Activated CD4-positive, alpha-beta T cell treated with anti-CD3 and anti-CD28 coated beads, Interleukin-2, amount 10 ng/mL, durations not matched to agents 7 days and 5 days (primary cell): ENCODE data around the gene PPP2R2D. TPM values are rescaled to one million over a fixed set of nuclear protein-coding genes. Genes with fewer than 3 reads are reported as not detected.
"Not testable (repeated sequence)": the region's sequence is repeated elsewhere in the genome, so short reads cannot be mapped to it uniquely, and the experiment has no call there.

Source experiments
- CTCF ChIA-PET: fragments of 350-600 bp; sonication (Branson Sonifier 250); formaldehyde crosslinking; loops from one replicate; lab custom pipeline; 2021; ENCODE audit warnings: antibody characterized with exemption; lab: Charles Lee
- POLR2A ChIA-PET: fragments of 350-600 bp; sonication (Branson Sonifier 250); formaldehyde crosslinking; loops from one replicate; lab custom pipeline; 2021; ENCODE audit warnings: antibody characterized with exemption; lab: Charles Lee
- DNase-seq: peaks from one replicate; pipeline ENCODE4 v3.0.0-alpha.2; 2020
- H3K27ac Mint-ChIP-seq: one replicate; pipeline ENCODE4 v1.8.0; 2021; ENCODE audit warnings: mild to moderate bottlenecking, moderate library complexity, mixed read lengths
- H3K27me3 Mint-ChIP-seq: one replicate; pipeline ENCODE4 v1.8.0; 2021; ENCODE audit warnings: mixed read lengths
- H3K36me3 Mint-ChIP-seq: one replicate; pipeline ENCODE4 v1.8.0; 2021; ENCODE audit warnings: low read depth, mixed read lengths
- H3K4me1 Mint-ChIP-seq: one replicate; pipeline ENCODE4 v1.8.0; 2021; ENCODE audit warnings: mixed read lengths
- H3K4me3 Mint-ChIP-seq: one replicate; pipeline ENCODE4 v1.8.0; 2021; ENCODE audit warnings: mild to moderate bottlenecking, moderate library complexity, mixed read lengths
- H3K9me3 Mint-ChIP-seq: one replicate; pipeline ENCODE4 v1.8.0; 2021; ENCODE audit warnings: mixed read lengths
- total RNA-seq, 2 experiments: library from RNA; stranded (reverse); gene quantifications; one replicate each; pipeline ENCODE4 v1.2.3, GENCODE V29; 2021

PPP2R2D gene
- total RNA-seq, 2 experiments from 2014 or later: 38.5 to 43.1 TPM

DNA sequence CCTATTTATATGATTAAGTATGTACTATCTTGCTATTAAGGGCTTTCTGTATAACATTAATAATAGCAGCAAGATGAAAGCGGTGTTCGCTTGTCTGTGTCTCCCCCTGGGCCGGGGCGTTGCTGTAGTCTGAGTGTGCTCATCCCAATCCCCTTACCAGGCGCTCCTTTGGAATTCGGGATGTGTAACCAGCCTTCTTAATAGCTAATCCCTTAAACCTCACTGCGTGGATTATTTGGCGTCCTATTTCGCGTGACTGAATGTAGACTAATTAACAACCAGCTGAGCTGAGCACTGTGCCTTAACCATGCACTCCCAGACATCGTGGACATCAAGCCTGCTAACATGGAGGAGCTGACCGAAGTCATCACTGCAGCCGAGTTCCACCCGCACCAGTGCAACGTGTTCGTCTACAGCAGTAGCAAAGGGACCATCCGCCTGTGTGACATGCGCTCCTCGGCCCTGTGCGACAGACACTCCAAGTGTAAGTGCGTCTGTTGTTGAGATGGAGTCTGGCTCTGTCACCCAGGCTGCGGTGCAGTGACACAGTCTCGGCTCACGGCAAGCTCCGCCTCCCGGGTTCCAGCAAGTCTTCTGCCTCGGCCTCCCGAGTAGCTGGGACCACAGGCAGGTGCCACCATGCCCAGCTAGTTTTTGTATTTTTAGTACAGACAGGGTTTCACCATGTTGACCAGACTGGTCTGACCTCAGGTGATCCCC, 44.3 kb downstream of the PPP2R2D start:
- H3K4me1 Mint-ChIP-seq: no peaks in the 10 kb centered on the region
- H3K27ac Mint-ChIP-seq: no peak overlapping the region
- ChIA-PET POLR2A (no interaction called here), CTCF (interaction anchor here (0.9 to 1.2 kb wide), 2 partner anchors 20 to 41 kb away, joined by 3 to 4 read pairs; no protein-coding TSS in a partner anchor)
- H3K9me3 Mint-ChIP-seq: no peaks in the 10 kb centered on the region
- DNase-seq: no peak
- peaks cover 58% of the 10 kb centered on the region for H3K36me3 Mint-ChIP-seq
- no peaks in the 10 kb centered on the region for H3K27me3 Mint-ChIP-seq
- no peak overlapping the region for H3K4me3 Mint-ChIP-seq

DNA sequence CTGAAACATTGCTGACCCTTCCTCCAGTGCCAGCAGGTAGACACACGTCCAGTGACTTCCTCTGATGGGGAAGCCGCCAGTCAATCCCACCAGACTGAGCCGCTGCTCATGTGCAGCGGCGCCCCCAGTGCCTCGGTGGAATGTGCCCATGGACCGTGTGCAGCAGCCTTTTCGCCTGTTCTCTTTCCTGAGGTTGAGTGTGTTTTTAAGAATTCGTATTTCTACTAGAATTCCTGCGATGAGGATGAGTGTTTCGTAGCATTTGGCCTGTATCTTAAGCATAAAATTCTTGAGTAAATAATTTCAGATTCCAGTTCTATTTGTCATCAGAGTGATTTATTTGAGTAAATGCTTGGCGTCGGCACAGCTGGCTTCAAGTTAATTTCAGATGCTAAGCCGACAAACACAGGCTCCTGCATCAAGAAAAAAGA, 45.5 kb downstream of the PPP2R2D start:
- Mint-ChIP-seq H3K27ac (no peak overlapping the region), H3K9me3 (no peaks in the 10 kb centered on the region), H3K4me1 (no peaks in the 10 kb centered on the region), H3K4me3 (no peak overlapping the region), H3K27me3 (no peaks in the 10 kb centered on the region), H3K36me3 (peaks cover 56% of the 10 kb centered on the region)
- POLR2A ChIA-PET: no interaction called here
- no peak for DNase-seq
- CTCF ChIA-PET: interaction anchor here (0.9 to 1.3 kb wide), 2 partner anchors 42 to 46 kb away, joined by 3 read pairs; no protein-coding TSS in a partner anchor

DNA sequence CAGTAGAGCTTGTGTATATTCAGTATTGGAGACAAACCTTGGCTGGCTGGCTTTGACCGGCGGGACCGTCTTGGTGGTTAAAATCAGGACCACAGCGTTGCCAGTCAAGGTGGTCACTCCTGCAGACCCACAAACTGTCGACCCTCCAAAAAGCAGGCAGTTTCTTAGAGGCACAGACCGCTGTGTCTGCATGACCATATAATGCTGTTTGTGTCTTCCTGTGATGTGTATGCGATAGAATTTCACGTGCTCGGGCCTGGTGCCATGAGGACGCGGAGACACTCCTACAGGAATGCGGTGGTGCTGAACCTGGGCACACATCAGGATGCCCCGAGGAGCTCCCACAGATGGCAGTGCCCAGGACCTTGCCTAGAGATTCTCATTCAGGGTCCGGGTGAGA, 46.1 kb downstream of the PPP2R2D start:
- ChIA-PET POLR2A (no interaction called here), CTCF (interaction anchor here (1.3 kb wide), 1 partner anchor 47 kb away, joined by 3 read pairs; no protein-coding TSS in a partner anchor)
- Mint-ChIP-seq H3K4me3 (no peak overlapping the region), H3K9me3 (no peaks in the 10 kb centered on the region), H3K27me3 (no peaks in the 10 kb centered on the region), H3K4me1 (no peaks in the 10 kb centered on the region), H3K27ac (no peak overlapping the region), H3K36me3 (peaks cover 59% of the 10 kb centered on the region)
- DNase-seq: no peak

DNA sequence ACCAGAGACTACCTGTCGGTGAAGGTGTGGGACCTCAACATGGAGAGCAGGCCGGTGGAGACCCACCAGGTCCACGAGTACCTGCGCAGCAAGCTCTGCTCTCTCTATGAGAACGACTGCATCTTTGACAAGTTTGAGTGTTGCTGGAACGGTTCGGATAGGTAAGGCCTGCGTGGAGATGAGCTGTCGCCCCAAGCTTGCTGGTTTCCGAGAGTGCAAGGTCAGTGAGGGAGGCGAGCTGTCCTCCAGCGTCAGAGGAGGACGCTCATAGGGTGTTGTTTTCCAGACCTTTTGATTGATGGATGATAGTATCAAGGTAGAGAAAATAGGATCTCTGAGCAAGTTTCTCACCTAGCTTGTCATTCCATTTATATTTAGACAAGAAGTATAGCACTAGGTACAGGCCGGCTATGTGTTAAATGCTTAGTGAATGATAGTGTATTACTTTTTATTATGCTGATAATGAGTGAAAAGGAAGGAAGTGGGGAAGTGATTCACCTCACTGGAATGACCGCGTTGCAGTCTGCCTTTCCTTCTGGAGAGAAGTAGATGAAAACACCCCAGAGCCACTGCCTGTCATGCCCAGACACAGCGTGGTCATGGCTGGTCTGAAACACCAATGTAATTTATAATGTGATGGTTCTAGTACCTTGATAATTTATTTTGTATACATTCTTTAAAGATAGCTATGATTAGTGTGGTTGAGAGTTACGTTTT, 47.0 kb downstream of the PPP2R2D start:
- no peak for DNase-seq
- H3K27ac Mint-ChIP-seq: no peak overlapping the region
- no peaks in the 10 kb centered on the region for H3K4me1 Mint-ChIP-seq
- peaks cover 60% of the 10 kb centered on the region for H3K36me3 Mint-ChIP-seq
- no peaks in the 10 kb centered on the region for H3K27me3 Mint-ChIP-seq
- ChIA-PET POLR2A (interaction anchor here (0.6 kb wide), 1 partner anchor 24 kb away, joined by 3 read pairs; no protein-coding TSS in a partner anchor), CTCF (no interaction called here)
- no peaks in the 10 kb centered on the region for H3K9me3 Mint-ChIP-seq
- no peak overlapping the region for H3K4me3 Mint-ChIP-seq

DNA sequence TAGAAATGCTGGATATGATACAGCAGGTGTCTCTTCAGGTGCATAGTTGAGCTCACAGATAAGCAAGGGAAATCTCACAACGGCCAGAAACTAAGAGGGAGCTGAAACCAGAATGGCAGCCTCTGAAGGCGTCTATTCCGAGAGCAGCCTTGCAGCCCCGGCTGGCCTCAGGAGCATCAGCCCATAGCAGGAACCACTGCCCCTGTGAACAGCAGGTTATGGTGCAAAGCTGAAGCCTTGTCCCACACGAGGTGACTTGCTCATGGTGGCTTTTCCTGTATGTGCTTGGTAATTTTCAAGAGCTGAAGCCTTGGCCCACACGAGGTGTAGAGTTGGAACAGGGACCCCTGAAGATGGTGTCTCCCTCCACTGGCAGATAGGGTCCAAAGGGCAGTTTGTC, 47.7 kb downstream of the PPP2R2D start:
- Mint-ChIP-seq H3K4me1 (no peaks in the 10 kb centered on the region), H3K27ac (no peak overlapping the region), H3K4me3 (no peak overlapping the region), H3K36me3 (peaks cover 54% of the 10 kb centered on the region), H3K9me3 (no peaks in the 10 kb centered on the region), H3K27me3 (no peaks in the 10 kb centered on the region)
- no peak for DNase-seq
- ChIA-PET CTCF (interaction anchor here (0.6 kb wide), 1 partner anchor 12 kb away, joined by 3 read pairs; no protein-coding TSS in a partner anchor), POLR2A (interaction anchor here (0.6 kb wide), 1 partner anchor 23 kb away, joined by 3 read pairs; no protein-coding TSS in a partner anchor)

DNA sequence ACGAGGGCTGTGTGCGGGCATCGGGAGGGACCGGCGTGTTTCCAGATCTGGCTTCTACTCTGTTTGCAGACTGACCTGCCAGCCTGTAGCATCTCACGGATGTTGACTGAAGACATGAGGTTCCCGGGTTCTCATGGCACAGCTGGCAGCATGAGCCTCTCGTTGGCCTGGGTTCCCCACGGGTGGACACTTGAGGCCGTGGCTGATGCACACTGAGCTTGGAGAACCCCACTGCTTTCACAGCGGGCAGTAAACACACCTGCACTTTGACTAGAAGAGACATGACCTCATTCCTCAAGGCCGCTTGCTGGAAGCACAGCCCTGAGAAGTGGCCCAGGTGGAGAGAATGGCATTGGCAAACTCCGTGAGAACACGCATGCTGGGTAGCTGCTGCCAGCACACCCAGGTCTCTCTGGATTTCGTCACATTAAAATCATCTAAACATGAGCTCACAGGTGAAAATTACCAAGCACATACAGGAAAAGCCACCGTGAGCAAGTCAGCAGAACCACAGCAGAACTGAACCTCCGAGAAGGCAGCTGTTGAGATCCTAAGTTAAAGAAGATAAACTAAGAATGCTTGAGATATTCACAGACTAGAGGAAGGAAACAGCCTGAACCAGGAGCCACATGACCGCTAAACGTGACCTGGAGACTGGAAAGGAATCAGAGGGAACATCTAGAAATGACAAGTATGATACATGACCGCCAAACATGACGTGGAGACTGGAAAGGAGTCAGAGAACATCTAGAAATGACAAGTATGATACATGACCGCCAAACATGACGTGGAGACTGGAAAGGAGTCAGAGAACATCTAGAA, 48.4 kb downstream of the PPP2R2D start:
- Mint-ChIP-seq H3K4me3 (no peak overlapping the region), H3K27ac (no peak overlapping the region), H3K9me3 (no peaks in the 10 kb centered on the region), H3K27me3 (no peaks in the 10 kb centered on the region), H3K4me1 (no peaks in the 10 kb centered on the region), H3K36me3 (peaks cover 48% of the 10 kb centered on the region)
- POLR2A ChIA-PET: no interaction called here
- CTCF ChIA-PET: interaction anchor here (0.6 kb wide), 1 partner anchor 11 kb away, joined by 3 read pairs; no protein-coding TSS in a partner anchor
- no peak for DNase-seq

DNA sequence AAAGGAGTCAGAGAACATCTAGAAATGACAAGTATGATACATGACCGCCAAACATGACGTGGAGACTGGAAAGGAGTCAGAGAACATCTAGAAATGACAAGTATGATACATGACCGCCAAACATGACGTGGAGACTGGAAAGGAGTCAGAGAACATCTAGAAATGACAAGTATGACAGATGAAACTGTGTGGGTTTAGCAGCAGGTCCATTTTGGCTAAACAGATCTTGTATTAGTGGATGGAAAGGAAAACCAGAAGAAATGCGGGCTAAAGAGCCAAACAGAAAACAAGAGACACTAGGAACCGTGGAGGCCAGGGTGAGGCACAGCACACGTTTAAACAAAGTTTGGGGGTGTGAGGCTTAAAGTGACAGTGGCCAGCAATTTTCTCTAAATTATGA, 49.1 kb downstream of the PPP2R2D start:
- H3K36me3 Mint-ChIP-seq: peaks cover 44% of the 10 kb centered on the region
- DNase-seq, H3K27ac Mint-ChIP-seq, H3K27me3 Mint-ChIP-seq, CTCF ChIA-PET, H3K9me3 Mint-ChIP-seq, POLR2A ChIA-PET, H3K4me1 Mint-ChIP-seq, H3K4me3 Mint-ChIP-seq: not testable (repeated sequence)

DNA sequence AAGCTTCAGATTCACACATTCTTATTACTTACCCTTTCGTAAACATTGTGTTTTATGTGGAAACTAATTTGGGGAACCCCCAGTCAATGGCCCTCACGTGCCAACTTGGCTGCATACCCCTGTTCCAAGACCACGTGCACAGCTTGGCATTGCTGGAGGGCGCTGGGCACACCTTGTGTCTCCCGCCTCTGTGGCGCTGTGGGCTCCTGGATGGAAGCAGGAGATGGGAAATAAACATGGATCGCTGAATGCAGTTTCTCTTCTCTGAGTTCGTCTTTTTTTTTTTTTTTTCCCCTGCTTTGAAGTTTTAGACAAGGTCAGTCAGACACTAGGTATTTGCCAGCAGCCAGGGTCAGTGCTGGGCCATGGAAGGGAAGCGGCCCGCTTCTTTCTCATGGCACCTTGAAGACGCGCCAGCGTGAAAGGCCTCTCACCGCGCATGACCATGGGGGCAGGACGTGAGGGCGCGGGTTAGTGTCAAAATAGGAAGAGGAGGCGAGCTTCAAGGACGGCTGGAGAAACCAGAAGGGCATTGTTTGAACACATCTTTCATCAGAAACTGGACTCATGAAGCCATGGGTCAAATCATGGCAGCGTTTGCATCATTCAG, 53.7 kb downstream of the PPP2R2D start:
- CTCF ChIA-PET: no interaction called here
- Mint-ChIP-seq H3K36me3 (peaks cover 40% of the 10 kb centered on the region), H3K27ac (no peak overlapping the region), H3K4me1 (no peaks in the 10 kb centered on the region), H3K9me3 (no peaks in the 10 kb centered on the region), H3K27me3 (no peaks in the 10 kb centered on the region), H3K4me3 (no peak overlapping the region)
- no peak for DNase-seq
- POLR2A ChIA-PET: no interaction called here

DNA sequence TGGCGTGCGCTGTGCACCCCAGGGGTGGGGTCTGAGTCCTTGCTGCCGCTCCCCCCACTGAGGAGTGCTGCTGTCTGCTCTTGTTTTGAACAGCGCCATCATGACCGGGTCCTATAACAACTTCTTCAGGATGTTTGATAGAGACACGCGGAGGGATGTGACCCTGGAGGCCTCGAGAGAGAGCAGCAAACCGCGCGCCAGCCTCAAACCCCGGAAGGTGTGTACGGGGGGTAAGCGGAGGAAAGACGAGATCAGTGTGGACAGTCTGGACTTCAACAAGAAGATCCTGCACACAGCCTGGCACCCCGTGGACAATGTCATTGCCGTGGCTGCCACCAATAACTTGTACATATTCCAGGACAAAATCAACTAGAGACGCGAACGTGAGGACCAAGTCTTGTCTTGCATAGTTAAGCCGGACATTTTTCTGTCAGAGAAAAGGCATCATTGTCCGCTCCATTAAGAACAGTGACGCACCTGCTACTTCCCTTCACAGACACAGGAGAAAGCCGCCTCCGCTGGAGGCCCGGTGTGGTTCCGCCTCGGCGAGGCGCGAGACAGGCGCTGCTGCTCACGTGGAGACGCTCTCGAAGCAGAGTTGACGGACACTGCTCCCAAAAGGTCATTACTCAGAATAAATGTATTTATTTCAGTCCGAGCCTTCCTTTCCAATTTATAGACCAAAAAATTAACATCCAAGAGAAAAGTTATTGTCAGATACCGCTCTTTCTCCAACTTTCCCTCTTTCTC, 55.0 kb downstream of the PPP2R2D start:
- H3K27me3 Mint-ChIP-seq: no peaks in the 10 kb centered on the region
- no peak overlapping the region for H3K4me3 Mint-ChIP-seq
- DNase-seq: no peak
- H3K9me3 Mint-ChIP-seq: no peaks in the 10 kb centered on the region
- CTCF ChIA-PET: no interaction called here
- peaks cover 37% of the 10 kb centered on the region for H3K36me3 Mint-ChIP-seq
- H3K4me1 Mint-ChIP-seq: no peaks in the 10 kb centered on the region
- no peak overlapping the region for H3K27ac Mint-ChIP-seq
- POLR2A ChIA-PET: no interaction called here

DNA sequence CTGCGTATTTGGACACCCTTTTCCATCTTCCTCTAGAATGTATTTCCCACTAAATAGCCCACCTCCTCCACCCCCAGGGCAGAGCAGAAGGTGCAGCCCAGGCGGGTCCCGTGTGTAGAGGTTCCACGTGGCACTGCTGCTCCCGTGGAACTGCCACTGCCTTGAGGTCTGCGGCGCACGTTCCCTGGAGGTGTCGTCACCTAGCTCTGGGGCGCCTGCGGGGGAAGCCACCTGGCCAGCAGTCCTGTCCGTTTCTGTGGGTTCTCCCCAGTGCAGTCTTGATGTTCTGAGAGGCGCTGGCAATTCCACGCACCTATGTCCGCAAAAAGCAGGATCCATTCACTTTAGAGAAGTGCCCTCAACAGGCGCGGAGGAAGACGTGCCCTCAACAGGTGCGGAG, 59.0 kb downstream of the PPP2R2D start:
- H3K9me3 Mint-ChIP-seq: no peaks in the 10 kb centered on the region
- H3K36me3 Mint-ChIP-seq: peaks cover 31% of the 10 kb centered on the region
- peaks cover 13% of the 10 kb centered on the region for H3K4me1 Mint-ChIP-seq
- H3K27ac Mint-ChIP-seq: no peak overlapping the region
- no peaks in the 10 kb centered on the region for H3K27me3 Mint-ChIP-seq
- DNase-seq: no peak
- POLR2A ChIA-PET: no interaction called here
- CTCF ChIA-PET: interaction anchor here (1.0 kb wide), 1 partner anchor 11 kb away, joined by 3 read pairs; no protein-coding TSS in a partner anchor
- H3K4me3 Mint-ChIP-seq: no peak overlapping the region

DNA sequence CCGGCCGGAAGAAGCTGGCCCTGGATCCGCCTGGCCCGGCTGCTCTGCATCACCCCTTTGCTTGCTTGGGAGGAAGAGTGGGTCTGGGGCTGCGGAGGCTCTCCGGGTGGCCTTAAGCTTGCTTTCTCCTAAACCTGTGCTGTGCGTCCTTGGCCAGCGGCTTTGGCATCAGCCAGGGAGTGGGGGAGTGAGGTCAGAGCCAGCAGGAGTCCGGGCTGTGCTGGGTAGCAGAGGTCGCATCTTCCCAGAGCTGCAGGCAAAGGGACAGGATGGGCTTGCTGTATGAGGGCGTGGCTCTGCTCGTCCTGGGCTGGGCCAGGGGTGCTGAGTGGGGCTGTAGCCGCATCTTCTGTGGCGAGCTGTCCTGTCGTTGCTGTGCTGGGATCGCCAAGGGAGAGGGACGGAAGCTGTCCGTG, 59.8 kb downstream of the PPP2R2D start:
- CTCF ChIA-PET: interaction anchor here (1.0 to 1.4 kb wide), 2 partner anchors 12 to 20 kb away, joined by 3 read pairs; no protein-coding TSS in a partner anchor
- Mint-ChIP-seq H3K4me3 (no peak overlapping the region), H3K27me3 (no peaks in the 10 kb centered on the region), H3K36me3 (peaks cover 26% of the 10 kb centered on the region), H3K27ac (peak overlapping the region; percentile 54), H3K9me3 (no peaks in the 10 kb centered on the region), H3K4me1 (peaks cover 20% of the 10 kb centered on the region)
- POLR2A ChIA-PET: interaction anchor here (0.5 kb wide), 1 partner anchor 14 kb away, joined by 3 read pairs; no protein-coding TSS in a partner anchor
- DNase-seq: no peak
